Embryonic facial prominence (tissue), 1 donor: ENCODE measurements around the gene TP63.
"Not testable (repeated sequence)": the region's sequence is repeated elsewhere in the genome, so short reads cannot be mapped to it uniquely, and the experiment has no call there.

Experiments
- DNase-seq: peaks from one replicate; pipeline ENCODE4 v3.0.0-alpha.2; 2016; ENCODE audit errors: extremely low spot score

The TP63 gene

GRCh38 chr3:189625572-189625971, 5.6 kb upstream of the TP63 start:
- DNase-seq = no peak

- no peak for DNase-seq
These were observed 4.9 kb upstream of the TP63 start for GRCh38 chr3:189626286-189626685.

- DNase-seq = no peak
These were observed 1.3 kb upstream of the TP63 start for GRCh38 chr3:189629803-189630455.

- DNase-seq = no peak
These were observed 319 bp upstream of the TP63 start for GRCh38 chr3:189630767-189631372.

- no peak for DNase-seq
These were observed 220 bp downstream of the TP63 start for GRCh38 chr3:189631409-189631808.

GRCh38 chr3:189632242-189632641, 1.1 kb downstream of the TP63 start:
- DNase-seq = no peak

- DNase-seq = no peak
These were observed 4.2 kb downstream of the TP63 start for GRCh38 chr3:189635339-189635738.

- no peak for DNase-seq
These were observed 4.9 kb downstream of the TP63 start for GRCh38 chr3:189636048-189636447.

GRCh38 chr3:189637750-189638149, 6.6 kb downstream of the TP63 start:
- DNase-seq = no peak

- DNase-seq = no peak
These were observed 7.3 kb downstream of the TP63 start for GRCh38 chr3:189638276-189639031.

GRCh38 chr3:189641776-189642175, 10.6 kb downstream of the TP63 start:
- no peak for DNase-seq

- no peak for DNase-seq
These were observed 15.8 kb downstream of the TP63 start for GRCh38 chr3:189646853-189647542.

GRCh38 chr3:189652042-189652441, 20.9 kb downstream of the TP63 start:
- no peak for DNase-seq

GRCh38 chr3:189655617-189656016, 24.4 kb downstream of the TP63 start:
- DNase-seq = no peak

GRCh38 chr3:189659571-189659970, 28.4 kb downstream of the TP63 start:
- DNase-seq = no peak

- DNase-seq = no peak
These were observed 33.1 kb downstream of the TP63 start for GRCh38 chr3:189664311-189664710.

GRCh38 chr3:189672346-189672745, 41.2 kb downstream of the TP63 start:
- not testable (repeated sequence) for DNase-seq

GRCh38 chr3:189673535-189673934, 42.3 kb downstream of the TP63 start:
- DNase-seq = no peak

GRCh38 chr3:189674249-189674913, 43.2 kb downstream of the TP63 start:
- DNase-seq = no peak

- no peak for DNase-seq
These were observed 46.5 kb downstream of the TP63 start for GRCh38 chr3:189677667-189678066.

GRCh38 chr3:189680723-189681122, 49.5 kb downstream of the TP63 start:
- no peak for DNase-seq
